HG02884 (cell line): ENCODE data around the gene TBX20.
"Not testable (repeated sequence)": the region's sequence is repeated elsewhere in the genome, so short reads cannot be mapped to it uniquely, and the experiment has no call there.

Experiments
- ATAC-seq: cut with Tn5 transposase; IDR thresholded peaks from one replicate; pipeline ENCODE4 v1.9.1; 2021; ENCODE audit warnings: mild to moderate bottlenecking, moderate library complexity; ENCODE audit not compliant: unreplicated experiment

Gene TBX20

DNA sequence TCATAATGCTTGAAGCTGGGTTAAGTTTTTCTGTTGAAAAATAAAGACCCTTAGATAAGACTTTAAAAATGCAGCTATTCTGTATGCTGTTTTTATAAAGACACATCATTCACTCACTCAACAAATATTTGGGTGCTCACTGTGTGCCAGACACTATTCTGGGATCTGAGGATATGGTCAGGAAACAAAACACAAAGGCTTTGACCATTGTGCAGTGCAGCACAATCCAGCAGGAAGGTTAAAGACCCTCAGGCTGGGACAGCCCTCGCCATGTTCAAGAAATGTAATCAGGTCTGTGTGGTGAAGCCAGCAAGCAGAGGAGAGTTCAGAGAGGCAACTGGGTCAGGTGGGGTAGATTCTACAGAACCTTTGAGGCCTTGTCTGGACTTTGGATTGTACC is 31.5 kb downstream of the TBX20 start:
- ATAC-seq, result not testable (repeated sequence)

DNA sequence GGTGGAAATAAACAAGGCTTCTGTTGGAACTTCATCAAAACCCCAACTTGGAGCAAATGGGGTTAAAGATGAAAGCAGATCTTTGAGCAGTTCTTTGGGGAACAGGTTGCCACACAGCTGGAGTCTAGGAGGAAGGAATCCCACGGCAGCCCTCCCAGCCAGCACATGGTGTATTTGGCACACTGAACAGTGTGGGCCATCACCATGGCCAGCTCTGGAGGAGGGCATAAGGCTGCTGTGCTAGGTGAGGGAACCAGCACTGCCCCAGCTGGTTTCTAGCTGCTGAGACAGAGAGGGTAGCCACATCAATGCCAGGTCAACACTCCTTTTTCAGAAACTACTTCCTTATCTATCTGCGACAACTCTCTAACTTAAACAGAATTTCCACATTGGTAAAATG is 33.7 kb downstream of the TBX20 start:
- ATAC-seq, result not testable (repeated sequence)

DNA sequence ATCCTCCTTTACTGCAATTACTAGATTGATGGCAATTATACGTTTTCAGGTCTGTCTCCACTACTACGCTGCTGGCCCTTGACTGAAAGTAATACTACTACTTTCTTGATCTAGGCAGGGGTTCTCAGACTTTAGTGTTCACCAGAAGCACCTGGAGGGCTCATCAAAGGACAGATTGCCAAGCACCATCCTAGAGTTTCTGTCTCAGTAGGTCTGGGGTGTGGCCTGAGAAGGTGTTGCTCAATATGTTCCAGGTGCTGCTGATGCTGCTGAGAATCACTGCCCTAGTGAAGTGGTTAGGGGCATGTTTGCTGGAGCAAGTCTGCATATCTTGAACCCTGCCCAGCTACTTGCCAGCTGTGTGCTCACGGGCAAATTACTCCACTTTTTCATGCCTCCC is 37.9 kb downstream of the TBX20 start:
- not testable (repeated sequence) for ATAC-seq

DNA sequence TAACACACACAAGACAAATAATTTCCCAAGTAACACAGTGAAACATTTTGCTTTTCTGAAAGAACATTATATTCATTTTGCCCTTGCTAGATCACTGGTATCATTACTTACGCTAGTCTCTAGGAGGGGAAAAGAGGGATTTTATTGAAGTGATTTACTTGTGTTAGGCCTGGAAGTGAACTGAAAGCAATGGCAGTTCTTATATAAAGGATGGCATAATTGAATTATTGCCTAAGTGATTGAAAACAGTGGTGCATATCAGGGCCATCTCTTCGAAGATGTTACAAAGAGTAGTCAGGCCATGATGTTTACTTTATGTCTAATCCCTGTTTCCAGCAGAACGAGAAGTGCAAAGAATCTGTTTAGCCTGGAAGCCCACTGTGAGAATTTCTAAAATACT is 38.8 kb downstream of the TBX20 start:
- not testable (repeated sequence) for ATAC-seq

DNA sequence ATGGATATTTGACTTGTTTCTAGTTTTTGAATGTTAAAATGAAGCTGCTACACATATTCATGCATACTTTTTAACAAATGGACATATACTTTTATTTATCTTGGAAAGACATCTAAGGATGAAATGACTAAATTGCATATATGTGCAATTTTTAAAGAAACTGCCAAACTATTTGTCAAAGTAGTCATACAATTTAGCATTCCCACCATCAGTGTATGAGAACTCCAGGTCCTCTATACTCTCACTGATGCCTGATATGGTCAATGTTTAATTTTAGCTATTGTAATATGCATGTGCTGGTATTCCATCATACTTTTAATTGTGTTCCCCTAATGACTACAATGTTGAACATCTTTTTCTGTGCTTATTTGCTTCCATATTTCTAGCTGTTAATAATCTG is 47.0 kb downstream of the TBX20 start:
- ATAC-seq, result not testable (repeated sequence)

DNA sequence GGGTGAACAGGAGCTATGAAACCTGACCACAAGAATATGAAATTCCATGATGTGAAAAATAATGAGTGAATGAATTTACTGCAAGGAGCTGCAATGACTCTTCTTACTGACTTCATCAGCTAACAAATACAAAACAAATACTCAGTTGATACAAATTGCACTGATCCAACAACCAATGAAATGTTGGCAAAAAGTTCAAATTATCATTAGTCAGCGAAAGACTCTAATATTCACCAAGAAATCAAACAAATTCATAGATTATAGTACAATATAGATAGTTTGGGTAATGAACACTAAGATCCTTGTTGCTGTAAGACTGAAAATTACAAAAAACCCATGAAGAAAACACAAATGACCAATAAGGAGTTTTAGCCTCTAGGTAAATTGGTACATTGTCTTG is 49.0 kb downstream of the TBX20 start:
- not testable (repeated sequence) for ATAC-seq

DNA sequence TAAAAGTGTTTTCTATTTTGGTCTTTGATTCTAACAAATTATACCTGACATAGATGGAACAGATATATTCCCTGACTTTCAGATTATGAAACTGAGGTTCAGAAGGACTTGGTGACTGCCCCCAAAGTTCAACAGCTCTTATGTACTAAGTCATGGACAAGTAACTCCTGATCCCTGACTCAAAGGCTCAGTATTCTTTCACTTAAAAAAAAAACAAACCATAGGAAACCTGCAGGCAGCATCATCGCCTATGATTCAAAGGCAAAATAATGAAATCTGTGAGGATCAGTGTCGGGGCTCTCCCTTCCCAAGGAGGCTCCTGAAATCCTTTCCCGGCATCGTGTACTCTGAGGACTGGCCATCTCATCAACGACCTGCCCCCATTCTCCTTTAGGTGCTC is 49.9 kb downstream of the TBX20 start:
- ATAC-seq, result not testable (repeated sequence)

DNA sequence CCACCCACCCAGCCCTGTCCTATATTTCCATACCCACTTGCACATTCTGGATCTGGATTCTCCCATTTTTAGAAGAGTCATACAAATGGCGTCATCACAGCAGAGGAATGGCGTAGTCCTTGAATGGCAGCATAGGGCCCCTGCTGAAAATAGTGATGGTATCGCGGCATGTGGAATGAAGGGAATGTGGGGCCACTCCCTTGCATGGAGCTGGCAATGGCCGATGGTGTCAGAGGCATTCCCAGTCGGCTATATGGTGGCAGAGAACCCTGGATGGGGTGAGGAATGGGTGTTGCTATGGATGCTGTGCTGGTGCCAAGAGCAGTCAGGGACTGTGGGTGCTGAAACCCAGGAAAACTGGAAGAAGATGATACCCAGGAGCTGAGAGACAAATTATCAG is 51.5 kb downstream of the TBX20 start:
- not testable (repeated sequence) for ATAC-seq

DNA sequence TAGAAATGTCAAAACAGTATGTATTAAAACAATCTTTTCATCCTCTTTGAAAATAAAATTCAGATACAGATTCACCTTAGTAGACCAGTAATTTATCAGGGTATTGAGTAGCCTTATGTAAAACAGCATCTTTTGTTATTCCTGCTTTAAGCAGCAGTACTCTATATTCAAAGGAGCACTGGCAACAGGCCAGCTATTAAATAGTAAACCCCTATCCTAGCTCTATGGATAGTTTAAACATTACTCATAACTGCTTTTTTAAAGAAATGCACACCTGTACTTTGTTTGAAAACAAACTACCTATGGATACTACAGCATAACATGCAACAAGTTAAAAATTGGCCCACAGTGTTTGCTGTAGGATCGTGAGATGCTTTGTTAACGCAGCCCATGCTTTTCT is 53.7 kb downstream of the TBX20 start:
- ATAC-seq, result not testable (repeated sequence)

DNA sequence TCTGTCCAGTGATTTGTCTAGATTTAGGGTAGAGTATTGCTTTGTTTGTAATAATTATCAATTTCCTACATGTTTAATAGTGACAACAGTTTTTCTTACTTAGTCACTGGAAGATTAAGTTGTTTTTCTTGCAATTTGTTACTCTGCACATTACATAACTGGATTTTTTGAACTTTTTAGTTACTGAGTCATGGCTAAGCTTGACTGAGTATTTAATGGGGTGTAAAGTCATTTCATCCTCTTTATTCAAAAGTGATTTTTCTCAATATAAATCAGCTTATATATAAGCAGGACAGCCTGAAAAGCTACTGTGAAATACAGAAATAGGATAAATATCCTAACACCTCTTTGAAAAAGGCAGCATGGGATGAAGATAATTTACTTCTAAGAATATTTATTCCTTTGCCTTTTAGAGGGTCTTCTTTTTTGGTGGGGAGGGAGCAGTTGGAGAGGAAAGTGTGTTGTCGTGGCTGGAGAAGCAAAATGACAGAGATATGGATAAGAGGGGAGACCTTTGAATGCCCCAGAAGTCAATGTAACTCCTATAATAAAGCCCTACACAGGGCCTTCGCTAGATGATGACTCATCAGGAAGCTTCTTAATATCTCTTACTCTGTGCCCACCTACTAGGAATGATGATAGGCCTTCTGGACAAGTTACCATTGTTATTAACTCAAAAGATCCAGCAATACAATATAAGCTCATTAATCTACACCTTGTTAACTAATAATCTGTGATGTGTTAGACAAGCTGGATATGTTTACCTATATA is 55.3 kb downstream of the TBX20 start:
- not testable (repeated sequence) for ATAC-seq

DNA sequence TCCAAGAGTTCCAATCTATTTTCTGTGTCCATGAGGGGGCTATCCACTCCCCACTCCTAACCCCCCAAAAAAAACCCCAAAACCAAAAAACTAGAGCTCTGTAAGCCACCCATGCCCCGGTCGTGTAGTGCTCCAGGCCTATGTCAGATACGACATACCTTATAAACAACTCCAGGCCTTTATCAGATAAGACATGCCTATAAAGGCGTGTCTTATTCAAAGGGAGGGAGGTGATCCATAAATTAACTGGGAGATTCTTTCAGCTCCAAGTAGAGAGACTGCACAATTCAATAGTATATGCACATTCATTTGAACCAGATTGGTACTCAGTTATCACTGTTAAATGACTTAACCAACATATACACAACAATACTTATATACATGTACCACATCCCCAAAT is 62.3 kb downstream of the TBX20 start:
- ATAC-seq, result not testable (repeated sequence)

DNA sequence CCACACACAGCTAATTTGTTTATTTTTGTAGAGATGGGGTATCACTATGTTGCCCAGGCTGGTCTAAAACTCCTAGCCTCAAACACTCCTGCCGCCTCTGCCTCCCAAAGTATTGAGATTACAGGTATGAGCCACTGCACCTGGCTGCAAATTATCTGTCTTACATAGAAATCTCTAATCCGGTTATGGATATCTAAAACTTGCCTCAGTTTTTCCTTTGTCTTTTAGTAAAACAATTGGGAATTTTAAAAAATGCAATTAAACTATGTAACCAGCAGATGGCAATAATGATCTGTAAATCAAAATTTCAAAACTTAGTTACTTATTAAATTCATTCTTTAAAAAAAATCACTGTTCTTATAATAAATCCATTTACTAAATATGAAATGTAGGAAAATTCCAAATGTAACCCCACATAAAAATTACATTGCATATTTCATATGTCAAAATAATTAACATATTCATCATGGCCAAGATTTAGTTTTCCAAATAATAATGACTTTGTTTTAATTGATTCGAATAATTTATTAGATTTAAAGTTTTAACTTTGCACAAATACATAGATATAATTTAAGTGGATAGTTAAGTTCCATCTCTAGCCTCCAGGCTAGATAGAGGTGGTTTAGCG is 63.6 kb downstream of the TBX20 start:
- ATAC-seq, result not testable (repeated sequence)

DNA sequence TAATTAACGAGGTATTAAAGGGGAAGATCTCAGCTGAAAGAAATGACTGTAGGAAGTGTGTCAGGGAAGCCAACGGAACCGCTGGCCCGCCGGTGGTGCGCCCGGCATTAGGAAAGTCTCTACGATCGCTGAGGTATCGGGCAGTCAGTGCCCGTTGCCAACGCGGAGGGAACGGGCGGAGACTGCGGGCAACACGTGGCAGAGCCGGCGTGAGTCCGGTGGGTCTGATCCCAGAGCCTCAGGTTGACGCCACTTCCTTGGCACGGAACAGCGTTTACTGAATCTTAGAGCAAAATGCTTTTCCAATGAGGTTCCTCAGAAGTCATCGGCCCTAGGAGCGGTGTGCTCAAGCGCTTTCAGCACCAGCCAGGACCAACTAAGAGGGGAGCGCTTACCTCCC is 67.1 kb downstream of the TBX20 start:
- ATAC-seq, result not testable (repeated sequence)

DNA sequence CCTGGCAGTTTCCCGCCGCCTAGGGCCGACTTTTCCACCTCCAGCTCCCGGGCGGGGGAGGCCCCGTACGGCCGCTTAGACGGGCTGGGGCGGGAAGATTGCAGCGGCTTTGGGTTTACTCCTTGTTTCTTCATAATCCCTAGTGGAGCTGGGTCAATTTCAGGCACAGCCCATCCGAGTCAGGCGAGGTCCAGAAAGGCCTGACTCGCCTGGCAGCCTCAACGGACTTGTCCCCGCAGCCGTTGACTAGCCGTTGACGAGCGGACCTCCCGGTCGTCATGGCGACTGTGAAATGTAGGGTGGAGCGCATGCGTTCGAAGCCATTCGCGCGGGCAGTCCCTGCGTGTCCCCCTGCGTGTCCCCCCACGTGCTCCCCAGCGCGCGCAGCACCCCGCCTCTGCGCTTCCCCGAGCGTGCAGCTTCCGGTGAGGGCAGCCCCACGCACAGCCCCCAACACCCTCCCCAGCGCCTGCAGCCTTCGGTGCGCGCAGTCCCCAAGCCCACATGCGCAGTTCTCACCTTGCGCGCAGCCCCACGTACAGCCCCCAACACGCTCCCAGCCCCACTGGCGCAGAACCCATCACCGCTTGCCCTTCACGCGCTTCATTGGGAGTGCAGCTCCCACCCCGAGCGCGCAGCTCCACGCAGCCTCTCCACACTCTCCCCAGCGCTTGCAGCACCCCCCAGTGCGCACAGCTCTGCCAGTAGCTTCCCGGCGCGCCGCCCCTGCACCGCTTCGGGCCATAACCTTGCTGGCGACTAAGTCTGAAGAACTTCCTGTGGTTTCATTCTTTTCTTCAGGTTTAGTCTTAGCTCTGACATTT is 67.8 kb downstream of the TBX20 start:
- no peak for ATAC-seq

DNA sequence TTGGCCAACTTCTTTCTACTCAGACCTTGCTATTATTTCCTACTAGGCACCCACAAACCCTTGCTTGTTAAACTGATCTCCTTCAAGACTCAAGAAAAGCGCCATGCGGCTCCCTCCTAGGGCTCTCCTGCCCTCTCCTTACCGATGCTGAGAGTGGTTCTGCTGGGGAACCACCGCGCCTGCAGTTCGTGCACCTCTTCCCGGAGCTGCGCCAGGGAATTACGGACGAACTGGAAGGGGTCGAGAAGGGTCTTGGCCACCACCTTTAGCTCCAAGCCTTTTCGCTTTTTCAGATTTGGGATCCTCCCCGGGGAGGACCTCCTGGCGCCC is 68.4 kb downstream of the TBX20 start:
- not testable (repeated sequence) for ATAC-seq

DNA sequence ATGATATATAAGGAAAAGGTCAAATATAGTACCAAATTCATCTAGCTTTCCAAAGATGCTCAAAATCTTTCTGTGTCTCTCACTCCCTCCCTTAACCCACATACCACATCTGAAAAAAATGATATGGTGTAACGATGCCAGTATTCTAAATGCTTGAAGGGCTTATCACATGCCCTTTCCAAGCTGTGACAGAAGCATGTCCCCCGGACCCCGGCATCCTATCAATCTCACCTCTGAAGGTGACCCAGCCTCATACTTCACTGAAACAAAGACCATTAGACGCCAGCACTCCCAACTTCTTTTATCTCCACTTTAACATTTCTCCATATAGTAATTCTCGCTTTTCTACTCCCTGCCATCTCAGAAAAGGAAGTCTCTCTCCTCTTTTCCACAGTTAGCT is 68.9 kb downstream of the TBX20 start:
- ATAC-seq, result not testable (repeated sequence)

DNA sequence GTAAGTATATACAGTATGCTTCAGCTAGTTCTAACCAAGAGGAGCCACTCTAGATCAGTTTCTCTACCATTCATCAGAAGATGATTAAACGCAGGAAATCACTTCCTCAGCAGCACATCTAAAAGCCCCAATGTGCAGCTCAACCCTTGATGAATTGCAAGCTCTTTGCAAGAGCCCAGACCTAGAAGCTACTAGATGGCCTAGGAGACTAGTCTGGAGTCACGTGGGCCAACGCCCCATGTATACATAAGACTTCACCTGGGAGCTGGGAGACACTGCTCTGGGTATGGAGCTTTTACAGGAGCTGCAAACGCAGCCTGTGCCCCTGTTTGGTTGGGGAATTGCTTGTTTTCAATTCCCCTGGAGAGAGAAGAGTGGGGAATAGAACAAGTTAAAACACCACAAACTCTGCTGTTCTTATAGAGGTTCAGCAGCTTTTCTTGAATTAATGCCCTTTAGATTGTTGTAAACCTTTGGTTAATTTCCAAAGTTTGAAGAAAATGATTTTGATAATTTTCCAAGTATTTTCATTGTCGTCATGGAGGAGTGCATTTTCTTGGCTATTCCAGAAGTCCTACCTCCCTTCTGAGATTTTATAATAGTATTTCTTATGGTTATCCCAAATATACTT is 69.9 kb downstream of the TBX20 start:
- ATAC-seq, result not testable (repeated sequence)

DNA sequence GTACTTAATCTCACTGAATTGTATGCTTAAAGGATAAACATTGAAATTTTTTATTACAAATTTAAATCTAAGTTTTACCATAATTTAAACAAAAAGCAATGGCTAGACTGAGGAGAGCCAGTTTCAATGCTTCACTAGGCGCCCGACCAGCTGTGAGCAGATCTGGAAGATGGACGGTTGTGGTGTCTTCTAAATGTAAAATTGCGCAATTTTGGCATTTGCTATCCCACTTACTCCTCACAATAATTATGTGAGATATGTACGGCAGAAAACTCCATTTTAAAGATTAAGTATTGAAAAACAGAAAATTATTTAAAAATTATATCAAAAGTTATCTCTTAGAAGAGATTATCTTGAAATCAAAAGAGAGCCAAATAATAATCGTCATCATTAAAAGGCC is 73.2 kb downstream of the TBX20 start:
- not testable (repeated sequence) for ATAC-seq

DNA sequence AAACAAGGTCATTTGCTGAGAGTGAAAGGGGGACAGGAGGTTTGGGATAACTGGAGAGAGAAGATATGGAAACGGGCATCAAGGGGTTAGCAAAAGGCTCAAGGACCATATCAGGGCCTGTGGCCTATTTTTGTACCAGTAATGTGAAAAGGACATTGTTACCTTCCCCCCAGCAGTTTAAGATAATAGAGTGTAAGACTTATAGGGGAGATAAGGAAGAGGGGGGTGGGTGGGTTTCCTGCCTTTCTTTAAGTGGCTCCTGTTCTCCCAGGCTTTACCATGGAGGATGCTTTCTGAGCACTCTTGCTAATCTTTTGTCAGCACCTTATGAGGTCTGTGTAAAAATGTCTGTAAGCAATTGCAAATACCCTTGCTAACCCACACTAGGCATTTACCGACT is 80.7 kb downstream of the TBX20 start:
- not testable (repeated sequence) for ATAC-seq

DNA sequence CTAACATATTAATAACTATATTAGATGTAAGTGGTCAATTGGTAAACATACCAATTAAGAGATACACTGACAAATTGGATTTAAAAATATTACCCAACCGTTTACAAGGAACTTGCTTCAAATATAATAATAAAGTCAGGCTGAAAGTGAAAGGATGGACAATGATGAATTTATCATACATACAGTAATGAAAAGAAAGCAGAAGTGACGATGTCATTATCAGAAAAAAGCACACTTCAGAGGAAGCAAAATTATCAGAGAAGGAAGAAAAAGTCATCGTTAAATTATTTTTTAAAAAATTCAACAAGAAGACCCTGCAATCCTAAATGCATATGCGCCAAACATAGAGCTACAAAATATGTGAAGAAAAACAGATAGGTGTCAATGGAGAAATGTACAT is 81.8 kb downstream of the TBX20 start:
- not testable (repeated sequence) for ATAC-seq

DNA sequence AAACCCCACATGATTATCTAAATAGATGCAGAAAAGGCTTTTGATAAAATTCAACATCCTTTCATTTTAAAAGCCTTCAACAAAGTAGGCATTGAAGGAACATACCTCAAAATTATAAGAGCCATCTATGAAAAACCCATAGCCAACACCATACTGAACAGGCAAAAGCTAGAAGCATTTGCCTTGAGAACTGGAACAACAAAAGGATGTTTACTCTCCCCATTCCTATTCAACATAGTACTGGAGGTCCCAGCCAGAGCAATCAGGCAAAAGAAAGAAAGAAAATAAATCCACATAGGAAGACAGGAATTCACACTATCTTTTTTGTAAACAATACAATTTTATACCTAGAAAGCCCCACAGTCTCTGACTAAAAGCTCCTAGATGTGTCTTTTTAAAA is 86.2 kb downstream of the TBX20 start:
- ATAC-seq, result not testable (repeated sequence)
